ENCODE results near the gene RAI2.

- TF ChIP-seq CTCF (conservative IDR thresholded peaks at IDR 0.05; ENCODE audit: low read length) (no peak), EZH2phosphoT487 (IDR thresholded peaks at IDR 0.05; ENCODE audit: borderline replicate concordance) (no peak)
Measured at GRCh38 chrX:17769701-17770269, 91.3 kb downstream of the RAI2 start.

Data from Loucy (cell line).